ENCODE data around the gene DENND11.

GRCh38 chr7:141748396-141748795 lies 46.4 kb upstream of the DENND11 start:
- TF ChIP-seq CTCF (IDR thresholded peaks at IDR 0.05 in 4 of 5, conservative IDR thresholded peaks at IDR 0.05 in 1 of 5) (no peak), POLR2A (IDR thresholded peaks at IDR 0.05) (no peak)
